ENCODE data around the gene SSB.

DNA sequence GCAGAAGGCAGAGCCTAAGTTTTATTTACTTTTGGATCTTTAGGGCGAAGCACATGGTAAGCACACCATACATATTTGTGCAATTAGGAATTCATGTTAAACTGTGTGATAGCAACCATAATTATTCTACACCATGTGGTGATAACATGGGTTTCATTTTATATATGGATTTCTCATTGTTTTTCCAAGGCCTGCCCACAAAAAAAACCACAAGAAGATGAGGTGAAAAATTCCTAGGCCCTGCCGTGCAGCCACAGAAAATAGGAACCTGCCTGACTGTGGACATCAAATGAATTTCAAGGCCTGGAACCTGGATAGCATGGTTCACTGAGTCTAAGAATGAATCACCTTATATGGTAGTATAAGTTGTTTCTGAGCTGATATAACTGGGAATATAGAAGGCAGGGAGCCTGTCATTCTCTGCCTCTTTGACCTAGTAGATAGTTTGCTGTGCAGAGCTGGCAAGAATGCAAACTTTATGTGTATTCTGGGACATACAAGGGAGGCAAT, 22.4 kb upstream of the SSB start:
- no peak for TF ChIP-seq EP300 (IDR thresholded peaks at IDR 0.05; ENCODE audit: borderline replicate concordance)
- no peak for TF ChIP-seq CEBPB (IDR thresholded peaks at IDR 0.05)
